HFFc6 (cell line): Measurements from ENCODE around the gene LYPD8. TPM values are rescaled to one million over a fixed set of nuclear protein-coding genes. Genes with fewer than 3 reads are reported as not detected.
"Not testable (repeated sequence)": the region's sequence is repeated elsewhere in the genome, so short reads cannot be mapped to it uniquely, and the experiment has no call there.

Source experiments
- DNase-seq: peaks from one replicate; pipeline ENCODE4 v3.0.0-alpha.2; 2018
- H3K27ac Mint-ChIP-seq: 2 replicates; pipeline ENCODE4 v1.8.0; 2020; ENCODE audit warnings: mild to moderate bottlenecking, mixed read lengths
- H3K27me3 Mint-ChIP-seq: 2 replicates; pipeline ENCODE4 v1.8.0; 2021; ENCODE audit warnings: mild to moderate bottlenecking, moderate library complexity, mixed read lengths; ENCODE audit not compliant: insufficient read depth
- H3K36me3 Mint-ChIP-seq: 2 replicates; pipeline ENCODE4 v1.8.0; 2021; ENCODE audit warnings: low read depth, mixed read lengths
- H3K4me1 Mint-ChIP-seq: 2 replicates; pipeline ENCODE4 v1.8.0; 2020; ENCODE audit warnings: low read depth, mixed read lengths
- H3K4me3 Mint-ChIP-seq: 2 replicates; pipeline ENCODE4 v1.8.0; 2020; ENCODE audit warnings: mild to moderate bottlenecking, moderate library complexity, mixed read lengths
- H3K9me3 Mint-ChIP-seq: 2 replicates; pipeline ENCODE4 v1.8.0; 2020; ENCODE audit warnings: mild to moderate bottlenecking, mixed read lengths
- CTCF ChIP-seq: fragments of 200-600 bp; sonication (generic); IDR thresholded peaks from 2 replicates; pipeline ENCODE4 v1.5.0; 2021; ENCODE audit warnings: antibody characterized with exemption, mild to moderate bottlenecking
- long read RNA-seq: library from polyadenylated mRNA; unstranded; transcript quantifications from one replicate; pipeline ENCODE4 v2.0.0, GENCODE V29; 2019
- total RNA-seq, 6 experiments: library from RNA; stranded (reverse); fragmentation: NEBNext Ultra II Directional; extraction: Animal tissue kit (Norgen Biotek cat#: 25700); gene quantifications; 2 replicates in 1 of 6; 3 replicates in 5 of 6; pipeline ENCODE4 v1.2.3, GENCODE V29; 2021

The LYPD8 gene
- under 1 TPM in 4 of 6 experiments, not detected in 2; 0.14 to 0.58 (median 0.25) TPM for total RNA-seq
- long read RNA-seq: 0 reads

- no peak for TF ChIP-seq CTCF
- Mint-ChIP-seq H3K4me1 (no peaks in the 10 kb centered on the region), H3K27ac (no peak within 1 kb of the TSS), H3K9me3 (peaks cover under 1% of the 10 kb centered on the region; the same call in 1 of the 2 replicates), H3K36me3 (no peaks in the 10 kb centered on the region), H3K27me3 (no peaks in the 10 kb centered on the region; the same call in 1 of the 2 replicates), H3K4me3 (no peak within 1 kb of the TSS)
- DNase-seq: no peak
Observed at GRCh38 chr1:248755517-248755916, at the start of gene LYPD8. Gene LYPD8 (minus strand): TSS chr1:248755759. CDS start chr1:248751081, 4,678 bp downstream.

GRCh38 chr1:248804771-248805681 is 49.5 kb upstream of the LYPD8 start:
- H3K4me3 Mint-ChIP-seq: no peak overlapping the region
- peaks cover 1% of the 10 kb centered on the region for H3K27me3 Mint-ChIP-seq
- H3K27ac Mint-ChIP-seq: no peak overlapping the region
- H3K4me1 Mint-ChIP-seq: no peaks in the 10 kb centered on the region
- TF ChIP-seq CTCF: no peak
- no peaks in the 10 kb centered on the region for H3K9me3 Mint-ChIP-seq
- H3K36me3 Mint-ChIP-seq: no peaks in the 10 kb centered on the region; the same call in 1 of the 2 replicates
- no peak for DNase-seq

GRCh38 chr1:248803501-248803900 is 47.9 kb upstream of the LYPD8 start:
- not testable (repeated sequence) for H3K4me1 Mint-ChIP-seq

GRCh38 chr1:248802454-248802853 is 46.9 kb upstream of the LYPD8 start:
- TF ChIP-seq CTCF: no peak
- DNase-seq: no peak
- H3K27me3 Mint-ChIP-seq: peaks cover 4% of the 10 kb centered on the region; the same call in 1 of the 2 replicates
- no peak overlapping the region for H3K27ac Mint-ChIP-seq
- H3K36me3 Mint-ChIP-seq: no peaks in the 10 kb centered on the region
- H3K4me3 Mint-ChIP-seq: no peak overlapping the region
- no peaks in the 10 kb centered on the region for H3K9me3 Mint-ChIP-seq
- no peaks in the 10 kb centered on the region for H3K4me1 Mint-ChIP-seq

More at GRCh38 chr1:248803501-248803900, 47.9 kb upstream of the LYPD8 start:
- H3K27ac Mint-ChIP-seq, H3K36me3 Mint-ChIP-seq, H3K27me3 Mint-ChIP-seq, DNase-seq, H3K4me3 Mint-ChIP-seq, H3K9me3 Mint-ChIP-seq: not testable (repeated sequence)

- Mint-ChIP-seq H3K27ac (no peak overlapping the region), H3K27me3 (peaks cover 4% of the 10 kb centered on the region), H3K4me1 (no peaks in the 10 kb centered on the region), H3K9me3 (no peaks in the 10 kb centered on the region), H3K36me3 (no peaks in the 10 kb centered on the region), H3K4me3 (no peak overlapping the region)
- no peak for DNase-seq
- TF ChIP-seq CTCF: no peak
Observed at GRCh38 chr1:248800459-248800858, 44.9 kb upstream of the LYPD8 start.

GRCh38 chr1:248798791-248799190 is 43.2 kb upstream of the LYPD8 start:
- H3K4me1 Mint-ChIP-seq: no peaks in the 10 kb centered on the region
- no peak overlapping the region for H3K27ac Mint-ChIP-seq
- peaks cover 4% of the 10 kb centered on the region; the same call in 1 of the 2 replicates for H3K9me3 Mint-ChIP-seq
- DNase-seq: no peak
- no peak for TF ChIP-seq CTCF
- H3K27me3 Mint-ChIP-seq: peaks cover 4% of the 10 kb centered on the region
- no peaks in the 10 kb centered on the region for H3K36me3 Mint-ChIP-seq
- H3K4me3 Mint-ChIP-seq: no peak overlapping the region

GRCh38 chr1:248794663-248795062 is 39.1 kb upstream of the LYPD8 start:
- not testable (repeated sequence) for H3K9me3 Mint-ChIP-seq, H3K27ac Mint-ChIP-seq, H3K4me1 Mint-ChIP-seq, H3K36me3 Mint-ChIP-seq, H3K4me3 Mint-ChIP-seq, DNase-seq, H3K27me3 Mint-ChIP-seq
